VCaP (cell line): Measurements from ENCODE around the gene XK.

Source experiments
- H3K27ac ChIP-seq: fragments of 450-650 bp; 2 replicates; pipeline ENCODE4 v1.5.1; 2017
- TF ChIP-seq, protein P1 (sequence below): fragments of 450-650 bp; conservative IDR thresholded peaks from 2 replicates; pipeline ENCODE4 v1.5.1; 2017; ENCODE audit warnings: mild to moderate bottlenecking, moderate library complexity

XK gene

DNA sequence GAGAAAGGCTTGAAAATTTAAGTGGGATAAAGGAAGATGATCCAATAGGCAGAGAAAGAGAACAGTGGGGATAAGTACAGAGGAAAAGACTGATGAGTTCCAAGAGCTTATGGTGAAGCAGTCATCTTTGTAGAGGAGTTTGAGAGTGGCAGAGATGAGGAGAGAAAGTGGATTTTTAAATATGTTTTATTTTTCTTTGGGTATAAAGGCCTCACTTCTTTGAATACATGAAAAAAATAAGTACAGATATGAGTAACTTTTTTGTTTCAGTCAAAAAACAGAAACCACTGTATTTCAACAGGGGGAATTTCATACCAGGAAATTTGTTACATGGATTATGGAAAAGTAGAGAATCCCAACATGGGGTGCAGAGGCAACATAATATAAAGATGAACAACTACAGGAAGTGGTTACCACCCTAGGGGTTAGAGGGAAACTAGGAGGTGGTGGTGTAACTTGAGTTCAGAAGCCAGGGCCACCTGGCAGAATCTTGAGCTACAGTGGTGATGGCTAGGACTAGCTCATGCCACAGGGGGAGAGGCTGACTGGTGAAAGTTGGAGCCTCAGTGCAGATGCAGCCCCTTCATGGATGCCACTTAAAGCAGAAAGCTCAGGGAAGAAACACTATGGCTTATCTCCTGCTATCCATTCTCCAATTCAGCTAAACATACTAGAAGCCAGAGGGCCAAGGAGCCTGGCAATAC is 90.8 kb downstream of the XK start:
- TF ChIP-seq, protein P1, sequence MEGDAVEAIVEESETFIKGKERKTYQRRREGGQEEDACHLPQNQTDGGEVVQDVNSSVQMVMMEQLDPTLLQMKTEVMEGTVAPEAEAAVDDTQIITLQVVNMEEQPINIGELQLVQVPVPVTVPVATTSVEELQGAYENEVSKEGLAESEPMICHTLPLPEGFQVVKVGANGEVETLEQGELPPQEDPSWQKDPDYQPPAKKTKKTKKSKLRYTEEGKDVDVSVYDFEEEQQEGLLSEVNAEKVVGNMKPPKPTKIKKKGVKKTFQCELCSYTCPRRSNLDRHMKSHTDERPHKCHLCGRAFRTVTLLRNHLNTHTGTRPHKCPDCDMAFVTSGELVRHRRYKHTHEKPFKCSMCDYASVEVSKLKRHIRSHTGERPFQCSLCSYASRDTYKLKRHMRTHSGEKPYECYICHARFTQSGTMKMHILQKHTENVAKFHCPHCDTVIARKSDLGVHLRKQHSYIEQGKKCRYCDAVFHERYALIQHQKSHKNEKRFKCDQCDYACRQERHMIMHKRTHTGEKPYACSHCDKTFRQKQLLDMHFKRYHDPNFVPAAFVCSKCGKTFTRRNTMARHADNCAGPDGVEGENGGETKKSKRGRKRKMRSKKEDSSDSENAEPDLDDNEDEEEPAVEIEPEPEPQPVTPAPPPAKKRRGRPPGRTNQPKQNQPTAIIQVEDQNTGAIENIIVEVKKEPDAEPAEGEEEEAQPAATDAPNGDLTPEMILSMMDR, result no peak
- no peak overlapping the region for H3K27ac ChIP-seq

DNA sequence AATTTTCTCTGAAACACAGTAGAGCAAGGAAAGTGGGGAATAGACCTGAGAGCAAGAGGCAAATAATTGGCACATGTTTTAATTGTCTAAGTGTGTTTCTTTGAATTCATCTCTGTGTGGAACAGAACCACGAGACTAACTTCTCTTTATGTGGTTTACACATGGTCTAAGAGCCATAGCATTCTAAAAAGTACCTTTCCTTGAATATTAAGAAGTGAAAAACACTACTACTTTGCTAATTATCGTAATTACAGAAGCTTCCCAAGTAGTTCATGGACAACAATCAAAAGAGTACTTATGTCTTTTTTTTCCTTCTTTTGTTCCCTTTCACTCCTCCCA is 91.4 kb downstream of the XK start:
- TF ChIP-seq, protein P1, result no peak
- H3K27ac ChIP-seq, result no peak overlapping the region

DNA sequence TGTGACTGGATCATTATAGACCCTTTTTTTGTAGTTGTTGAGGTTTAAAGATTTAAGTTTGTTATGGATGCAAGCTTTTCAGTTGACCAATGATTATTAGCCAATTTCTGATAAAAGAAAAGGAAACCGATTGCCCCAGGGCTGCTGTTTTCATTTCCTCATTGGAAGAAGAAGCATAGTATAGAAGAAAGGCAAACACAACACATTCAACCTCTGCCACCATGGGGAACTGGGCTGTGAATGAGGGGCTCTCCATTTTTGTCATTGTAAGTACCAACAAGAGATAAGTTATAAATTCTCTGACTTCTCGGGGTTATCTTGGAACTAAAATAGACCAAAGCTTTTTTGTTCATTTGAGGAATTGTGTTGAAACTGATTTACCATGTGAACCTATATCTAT is 94.3 kb downstream of the XK start, which contains the start of gene CYBB:
TSS of gene CYBB (plus strand) at position 203 of the 400 bp plus-strand sequence. CDS start at position 222, 19 bp downstream.
- no peak within 1 kb of the TSS for H3K27ac ChIP-seq
- TF ChIP-seq, protein P1, result no peak

- TF ChIP-seq, protein P1, result no peak
- no peak overlapping the region for H3K27ac ChIP-seq
Measured at GRCh38 chrX:37781081-37781480, 95.5 kb downstream of the XK start.
